Measurements from ENCODE around the gene WDTC1.
"Not testable (repeated sequence)": the region's sequence is repeated elsewhere in the genome, so short reads cannot be mapped to it uniquely, and the experiment has no call there.

The WDTC1 gene

GRCh38 chr1:27284425-27285273 lies 50.2 kb downstream of the WDTC1 start:
- no peak for TF ChIP-seq ZNF274 (IDR thresholded peaks at IDR 0.05; ENCODE audit: low read depth, low read length)
- no peak overlapping the region for H3K4me3 ChIP-seq (ENCODE audit: low read length)

- H3K4me3 ChIP-seq (ENCODE audit: low read length): no peak overlapping the region
- no peak for TF ChIP-seq ZNF274 (IDR thresholded peaks at IDR 0.05; ENCODE audit: low read depth, low read length)
Observed at GRCh38 chr1:27285274-27285660, 50.8 kb downstream of the WDTC1 start.

GRCh38 chr1:27285821-27286220 lies 51.4 kb downstream of the WDTC1 start:
- not testable (repeated sequence) for H3K4me3 ChIP-seq (ENCODE audit: low read length)

- H3K4me3 ChIP-seq (ENCODE audit: low read length): not testable (repeated sequence)
Observed at GRCh38 chr1:27289125-27289524, 54.7 kb downstream of the WDTC1 start.

- no peak overlapping the region for H3K4me3 ChIP-seq (ENCODE audit: low read length)
- no peak for TF ChIP-seq ZNF274 (IDR thresholded peaks at IDR 0.05; ENCODE audit: low read depth, low read length)
Observed at GRCh38 chr1:27290581-27290980, 56.1 kb downstream of the WDTC1 start.

GRCh38 chr1:27292106-27292505 lies 57.7 kb downstream of the WDTC1 start:
- TF ChIP-seq ZNF274 (IDR thresholded peaks at IDR 0.05; ENCODE audit: low read depth, low read length): no peak
- H3K4me3 ChIP-seq (ENCODE audit: low read length): no peak overlapping the region

GRCh38 chr1:27293915-27294314 lies 59.5 kb downstream of the WDTC1 start:
- no peak for TF ChIP-seq ZNF274 (IDR thresholded peaks at IDR 0.05; ENCODE audit: low read depth, low read length)
- no peak overlapping the region for H3K4me3 ChIP-seq (ENCODE audit: low read length)

- no peak overlapping the region for H3K4me3 ChIP-seq (ENCODE audit: low read length)
- no peak for TF ChIP-seq ZNF274 (IDR thresholded peaks at IDR 0.05; ENCODE audit: low read depth, low read length)
Observed at GRCh38 chr1:27296773-27297291, 62.4 kb downstream of the WDTC1 start.

- no peak overlapping the region for H3K4me3 ChIP-seq (ENCODE audit: low read length)
- TF ChIP-seq ZNF274 (IDR thresholded peaks at IDR 0.05; ENCODE audit: low read depth, low read length): no peak
Observed at GRCh38 chr1:27297903-27298302, 63.5 kb downstream of the WDTC1 start.

- TF ChIP-seq ZNF274 (IDR thresholded peaks at IDR 0.05; ENCODE audit: low read depth, low read length): no peak
- no peak overlapping the region for H3K4me3 ChIP-seq (ENCODE audit: low read length)
Observed at GRCh38 chr1:27298632-27299384, 64.4 kb downstream of the WDTC1 start.

- no peak overlapping the region for H3K4me3 ChIP-seq (ENCODE audit: low read length)
- TF ChIP-seq ZNF274 (IDR thresholded peaks at IDR 0.05; ENCODE audit: low read depth, low read length): no peak
Observed at GRCh38 chr1:27299385-27300271, 65.2 kb downstream of the WDTC1 start.

GRCh38 chr1:27300341-27301051 lies 66.1 kb downstream of the WDTC1 start:
- no peak for TF ChIP-seq ZNF274 (IDR thresholded peaks at IDR 0.05; ENCODE audit: low read depth, low read length)
- no peak overlapping the region for H3K4me3 ChIP-seq (ENCODE audit: low read length)

- TF ChIP-seq ZNF274 (IDR thresholded peaks at IDR 0.05; ENCODE audit: low read depth, low read length): no peak
- H3K4me3 ChIP-seq (ENCODE audit: low read length): no peak overlapping the region
Observed at GRCh38 chr1:27301052-27301422, 66.6 kb downstream of the WDTC1 start.

Data from GM08714 (cell line).